SU-DHL-6 (cell line): Measurements from ENCODE around the gene CFB.
A peak's percentile ranks its signal among the peaks of the same experiment; 100 is the strongest.

Experiments
- H2AFZ ChIP-seq: fragments of 200-600 bp; sonication (generic); 2 replicates; pipeline ENCODE4 v1.6.1; 2014; ENCODE audit warnings: low read depth, mild to moderate bottlenecking, moderate library complexity, mixed read lengths, antibody characterized with exemption, low read length; ENCODE audit not compliant: severe bottlenecking
- H3F3A ChIP-seq: fragments of 200-600 bp; shearing (Covaris generic); 2 replicates; pipeline ENCODE4 v1.6.0; 2016; ENCODE audit warnings: antibody characterized with exemption, mild to moderate bottlenecking; ENCODE audit not compliant: insufficient read depth
- H3K27ac ChIP-seq: fragments of 200-600 bp; sonication (generic); 2 replicates; pipeline ENCODE4 v1.5.1; 2016; ENCODE audit warnings: low read depth, mild to moderate bottlenecking, low read length, moderate library complexity, mixed read lengths
- H3K27me3 ChIP-seq: fragments of 200-600 bp; sonication (generic), shearing (Covaris generic); 2 replicates; pipeline ENCODE4 v1.6.0; 2014; ENCODE audit warnings: mild to moderate bottlenecking, low read length
- H3K36me3 ChIP-seq: fragments of 200-600 bp; sonication (generic); 2 replicates; pipeline ENCODE4 v1.6.1; 2014; ENCODE audit warnings: mild to moderate bottlenecking, low read length, mixed read lengths
- H3K4me2 ChIP-seq: fragments of 300-600, 200-600 bp; shearing (Covaris generic), sonication (generic); 2 replicates; pipeline ENCODE4 v1.6.0; 2014; ENCODE audit warnings: low read length, low read depth, mild to moderate bottlenecking; ENCODE audit not compliant: poor library complexity, severe bottlenecking
- H3K4me3 ChIP-seq: fragments of 200-600 bp; sonication (generic); 2 replicates; pipeline ENCODE4 v1.5.1; 2014; ENCODE audit warnings: antibody characterized with exemption, low read length, mild to moderate bottlenecking, mixed read lengths; ENCODE audit not compliant: insufficient read depth, poor library complexity, severe bottlenecking
- H3K79me2 ChIP-seq: fragments of 200-600 bp; sonication (generic); 2 replicates; pipeline ENCODE4 v1.6.1; 2014; ENCODE audit warnings: mild to moderate bottlenecking, low read length, moderate library complexity; ENCODE audit not compliant: insufficient read depth
- H3K9ac ChIP-seq: fragments of 200-600 bp; sonication (generic); 2 replicates; pipeline ENCODE4 v1.7.0; 2014; ENCODE audit warnings: mild to moderate bottlenecking, low read length
- H3K9me2 ChIP-seq: fragments of 200-600 bp; sonication (generic); replicated peaks from 2 replicates; pipeline ENCODE4 v1.6.1; 2014; ENCODE audit warnings: low read length; ENCODE audit not compliant: insufficient read depth
- H3K9me3 ChIP-seq: fragments of 200-600 bp; sonication (generic); 2 replicates; pipeline ENCODE4 v1.6.1; 2014; ENCODE audit warnings: low read length, mixed read lengths; ENCODE audit not compliant: insufficient read depth
- H4K20me1 ChIP-seq: fragments of 200-600 bp; sonication (generic); 2 replicates; pipeline ENCODE4 v1.6.1; 2014; ENCODE audit warnings: low read depth, mild to moderate bottlenecking, antibody characterized with exemption, low read length, moderate library complexity, mixed read lengths
- CTCF ChIP-seq: fragments of 200-600 bp; sonication (generic); IDR thresholded peaks from one replicate; pipeline ENCODE4 v1.5.1; 2017; ENCODE audit warnings: antibody characterized with exemption, mild to moderate bottlenecking, low read length, moderate library complexity; ENCODE audit not compliant: insufficient read depth, poor library complexity, severe bottlenecking
- EZH2phosphoT487 ChIP-seq: fragments of 200-600 bp; sonication (generic), shearing (Covaris generic); conservative IDR thresholded peaks from 2 replicates; pipeline ENCODE4 v1.6.1; 2018; ENCODE audit warnings: mild to moderate bottlenecking, antibody characterized with exemption, low read length, moderate library complexity, mixed read lengths

The CFB gene

DNA sequence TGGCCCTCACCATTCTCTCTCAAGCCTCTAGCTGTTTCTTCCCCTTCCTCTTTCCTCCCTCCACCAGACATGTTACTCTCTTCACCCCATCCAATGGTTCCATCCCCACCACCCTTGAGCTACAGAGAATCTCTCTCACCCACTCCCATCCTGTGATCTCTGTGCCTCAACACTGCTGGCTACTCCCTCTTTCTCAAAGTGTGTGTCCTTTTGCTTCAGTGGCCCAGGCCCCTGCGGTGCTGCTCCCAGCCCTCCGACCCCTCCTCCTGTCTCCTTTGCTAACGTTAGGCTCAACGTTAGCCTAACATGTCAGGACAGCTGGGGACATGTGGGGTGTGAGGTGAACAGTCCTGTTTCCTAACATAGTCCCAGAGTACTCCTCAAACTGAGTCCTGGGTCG is 7.0 kb downstream of the CFB start:
- no peaks in the 10 kb centered on the region for H3K9me3 ChIP-seq
- no peaks in the 10 kb centered on the region for H3K9me2 ChIP-seq
- H3K27ac ChIP-seq = no peak overlapping the region
- H2AFZ ChIP-seq = no peak overlapping the region
- no peaks in the 10 kb centered on the region for H3K27me3 ChIP-seq
- no peak overlapping the region for H3K4me2 ChIP-seq
- H3K79me2 ChIP-seq = peaks cover 3% of the 10 kb centered on the region; the same call in 1 of the 2 replicates
- no peak overlapping the region for H3K9ac ChIP-seq
- H3K36me3 ChIP-seq = 0 out of 2 replicates have a peak, but pooled peaks cover 5% of the 10 kb centered on the region
- no peaks in the 10 kb centered on the region for H4K20me1 ChIP-seq
- TF ChIP-seq CTCF = no peak
- TF ChIP-seq EZH2phosphoT487 = no peak
- H3F3A ChIP-seq = no peaks in the 10 kb centered on the region
- H3K4me3 ChIP-seq = no peak overlapping the region

GRCh38 chr6:31954511-31954910 is 8.6 kb downstream of the CFB start:
- TF ChIP-seq CTCF (no peak), EZH2phosphoT487 (no peak)
- Histone ChIP-seq H3K27ac (no peak overlapping the region), H3K27me3 (no peaks in the 10 kb centered on the region), H4K20me1 (no peaks in the 10 kb centered on the region), H3F3A (no peaks in the 10 kb centered on the region), H3K9me2 (no peaks in the 10 kb centered on the region), H3K4me2 (no peak overlapping the region), H3K9me3 (no peaks in the 10 kb centered on the region), H3K9ac (no peak overlapping the region), H3K79me2 (peaks cover 16% of the 10 kb centered on the region), H2AFZ (no peak overlapping the region), H3K36me3 (0 out of 2 replicates have a peak, but pooled peaks cover 5% of the 10 kb centered on the region), H3K4me3 (no peak overlapping the region)

DNA sequence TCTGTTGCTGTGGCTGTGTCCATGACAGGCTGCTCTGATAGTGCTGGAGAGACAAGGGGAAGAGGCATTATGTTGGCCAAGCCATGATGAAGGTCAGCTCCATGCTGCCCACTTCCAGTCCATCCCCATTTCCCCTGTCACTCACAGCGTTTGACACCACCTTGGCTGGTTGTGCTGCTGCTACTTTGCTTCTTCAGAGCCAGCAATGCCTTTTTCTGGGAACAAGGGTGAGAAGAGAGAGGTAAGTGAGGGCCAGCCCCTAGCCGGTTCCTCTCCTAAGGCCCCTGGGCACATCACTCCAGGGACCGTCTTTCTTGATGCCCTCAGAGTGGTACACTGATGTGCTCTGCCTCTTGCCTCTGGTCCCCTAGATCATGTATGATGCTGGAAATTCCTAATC is 10.9 kb downstream of the CFB start:
- no peak overlapping the region for H3K27ac ChIP-seq
- no peak for TF ChIP-seq EZH2phosphoT487
- TF ChIP-seq CTCF = no peak
- no peak overlapping the region for H3K9ac ChIP-seq
- no peaks in the 10 kb centered on the region for H3K9me2 ChIP-seq
- H3K9me3 ChIP-seq = no peaks in the 10 kb centered on the region
- no peaks in the 10 kb centered on the region for H4K20me1 ChIP-seq
- peaks cover 30% of the 10 kb centered on the region for H3K79me2 ChIP-seq
- H2AFZ ChIP-seq = no peak overlapping the region
- 0 out of 2 replicates have a peak, but pooled peaks cover 5% of the 10 kb centered on the region for H3K36me3 ChIP-seq
- no peaks in the 10 kb centered on the region for H3F3A ChIP-seq
- no peaks in the 10 kb centered on the region for H3K27me3 ChIP-seq
- H3K4me2 ChIP-seq = no peak overlapping the region
- no peak overlapping the region for H3K4me3 ChIP-seq

DNA sequence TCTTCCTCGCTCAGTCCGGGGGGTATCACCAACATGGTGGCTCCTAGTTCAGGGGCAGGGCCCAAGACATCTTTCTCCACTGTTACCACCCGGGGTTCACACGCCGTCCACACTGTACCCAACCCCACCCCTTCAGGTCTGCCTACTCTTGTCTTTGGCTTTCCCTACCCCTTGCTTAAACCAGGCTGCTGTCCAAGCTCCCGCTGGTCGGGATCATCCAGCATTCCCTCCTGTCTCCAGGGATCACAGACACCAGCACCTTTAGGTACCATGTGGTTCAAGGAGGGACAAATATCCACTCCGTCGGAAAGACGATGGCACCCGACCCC is 12.5 kb downstream of the CFB start:
- peak overlapping the region; percentile 68 for H3K4me2 ChIP-seq
- 0 out of 2 replicates have a peak, but pooled peaks cover 5% of the 10 kb centered on the region for H3K36me3 ChIP-seq
- H2AFZ ChIP-seq = peak overlapping the region; percentile 36
- no peaks in the 10 kb centered on the region for H3F3A ChIP-seq
- no peaks in the 10 kb centered on the region for H3K27me3 ChIP-seq
- no peak for TF ChIP-seq EZH2phosphoT487
- no peak for TF ChIP-seq CTCF
- no peaks in the 10 kb centered on the region for H3K9me2 ChIP-seq
- peaks cover 30% of the 10 kb centered on the region for H3K79me2 ChIP-seq
- H3K4me3 ChIP-seq = peak overlapping the region; percentile 82
- H3K27ac ChIP-seq = peak overlapping the region; percentile 4; the same call in 1 of the 2 replicates
- H3K9me3 ChIP-seq = no peaks in the 10 kb centered on the region
- H3K9ac ChIP-seq = peak overlapping the region; percentile 79
- H4K20me1 ChIP-seq = no peaks in the 10 kb centered on the region
